ENCODE measurements around the gene WNK3.

WNK3 gene

GRCh38 chrX:54184474-54184873 lies 173.4 kb downstream of the WNK3 start:
- no peak for DNase-seq (ENCODE audit: low spot score)
- in situ Hi-C loops (cut with MboI; ENCODE audit: low sequenced_read_pairs, unreplicated experiment), result no loop called here
- TF ChIP-seq CTCF (IDR thresholded peaks at IDR 0.05; ENCODE audit: borderline replicate concordance, control extremely low read depth, extremely low read depth, insufficient read depth, missing control alignments), result no peak

- in situ Hi-C loops (cut with MboI; ENCODE audit: low sequenced_read_pairs, unreplicated experiment), result no loop called here
- peak; percentile 82 for DNase-seq (ENCODE audit: low spot score)
- no peak for TF ChIP-seq CTCF (IDR thresholded peaks at IDR 0.05; ENCODE audit: borderline replicate concordance, control extremely low read depth, extremely low read depth, insufficient read depth, missing control alignments)
Observed at GRCh38 chrX:54182864-54183613, 174.8 kb downstream of the WNK3 start, which contains the start of gene FAM120C. TSS of gene FAM120C (minus strand) at chrX:54183254. CDS start at chrX:54183198, 56 bp downstream.

- in situ Hi-C loops (cut with MboI; ENCODE audit: low sequenced_read_pairs, unreplicated experiment), result no loop called here
- no peak for TF ChIP-seq CTCF (IDR thresholded peaks at IDR 0.05; ENCODE audit: borderline replicate concordance, control extremely low read depth, extremely low read depth, insufficient read depth, missing control alignments)
- peak; percentile 51 for DNase-seq (ENCODE audit: low spot score)
Observed at GRCh38 chrX:54182194-54182863, 175.5 kb downstream of the WNK3 start.

GRCh38 chrX:54181202-54181953 lies 176.5 kb downstream of the WNK3 start:
- no peak for TF ChIP-seq CTCF (IDR thresholded peaks at IDR 0.05; ENCODE audit: borderline replicate concordance, control extremely low read depth, extremely low read depth, insufficient read depth, missing control alignments)
- in situ Hi-C loops (cut with MboI; ENCODE audit: low sequenced_read_pairs, unreplicated experiment), result no loop called here
- no peak for DNase-seq (ENCODE audit: low spot score)

GRCh38 chrX:54180403-54180802 lies 177.4 kb downstream of the WNK3 start:
- in situ Hi-C loops (cut with MboI; ENCODE audit: low sequenced_read_pairs, unreplicated experiment), result no loop called here
- TF ChIP-seq CTCF (IDR thresholded peaks at IDR 0.05; ENCODE audit: borderline replicate concordance, control extremely low read depth, extremely low read depth, insufficient read depth, missing control alignments), result no peak
- no peak for DNase-seq (ENCODE audit: low spot score)

- in situ Hi-C loops (cut with MboI; ENCODE audit: low sequenced_read_pairs, unreplicated experiment), result no loop called here
- no peak for DNase-seq (ENCODE audit: low spot score)
- no peak for TF ChIP-seq CTCF (IDR thresholded peaks at IDR 0.05; ENCODE audit: borderline replicate concordance, control extremely low read depth, extremely low read depth, insufficient read depth, missing control alignments)
Observed at GRCh38 chrX:54178100-54178940, 179.5 kb downstream of the WNK3 start.

Measured in GM13976 (cell line).